Ishikawa (cell line): ENCODE results near the gene EIF3J.

ENCODE experiments used
- CEBPB ChIP-seq: IDR thresholded peaks from 2 replicates; pipeline ENCODE4 v1.6.1; 2012
- CREB1 ChIP-seq: IDR thresholded peaks from 2 replicates; pipeline ENCODE4 v1.6.1; 2012; ENCODE audit warnings: low read depth
- EGR1 ChIP-seq: IDR thresholded peaks from 2 replicates; pipeline ENCODE4 v1.6.1; 2012
- EP300 ChIP-seq: IDR thresholded peaks from 2 replicates; pipeline ENCODE4 v1.6.1; 2012; ENCODE audit warnings: borderline replicate concordance
- FOXM1 ChIP-seq: IDR thresholded peaks from 2 replicates; pipeline ENCODE4 v1.6.1; 2012; ENCODE audit warnings: low read depth, borderline replicate concordance
- MAX ChIP-seq: IDR thresholded peaks from 2 replicates; pipeline ENCODE4 v1.6.1; 2012
- NFIC ChIP-seq: IDR thresholded peaks from 2 replicates; pipeline ENCODE4 v1.6.1; 2012
- RAD21 ChIP-seq: IDR thresholded peaks from 2 replicates; pipeline ENCODE4 v1.6.1; 2012; ENCODE audit warnings: low read depth
- TAF1 ChIP-seq: IDR thresholded peaks from 2 replicates; pipeline ENCODE4 v1.6.1; 2012; ENCODE audit warnings: low read depth, mild to moderate bottlenecking
- TCF12 ChIP-seq: IDR thresholded peaks from 2 replicates; pipeline ENCODE4 v1.6.1; 2012; ENCODE audit warnings: low read depth
- TEAD4 ChIP-seq: IDR thresholded peaks from 2 replicates; pipeline ENCODE4 v1.6.1; 2012
- USF1 ChIP-seq: IDR thresholded peaks from 2 replicates; pipeline ENCODE4 v1.6.1; 2012
- YY1 ChIP-seq: IDR thresholded peaks from 2 replicates; pipeline ENCODE4 v1.6.1; 2012; ENCODE audit warnings: low read depth
- ZBTB7A ChIP-seq: IDR thresholded peaks from 2 replicates; pipeline ENCODE4 v1.6.1; 2012; ENCODE audit warnings: low read depth
- TF ChIP-seq, protein P1 (sequence below): IDR thresholded peaks from 2 replicates; pipeline ENCODE4 v1.6.1; 2012; ENCODE audit warnings: low read depth, mild to moderate bottlenecking

EIF3J gene

DNA sequence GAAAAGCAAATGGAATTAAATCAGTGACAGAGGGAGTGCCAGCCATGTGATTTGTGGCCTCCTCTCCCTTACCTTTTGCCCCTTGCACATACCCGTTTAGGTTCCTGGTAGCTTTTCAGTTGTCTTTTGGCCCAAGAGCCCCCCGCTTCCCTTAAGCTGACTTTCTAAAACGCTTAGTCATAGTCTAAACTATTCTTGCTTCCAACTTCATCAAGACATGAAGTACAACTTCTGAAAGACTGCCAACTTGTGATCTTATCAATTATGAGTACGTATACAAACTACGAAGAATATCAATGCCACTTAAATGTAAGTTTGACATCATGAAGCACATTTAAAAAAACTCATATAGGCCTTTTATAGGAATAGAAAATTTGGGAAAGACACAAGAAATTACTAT, 61.9 kb downstream of the EIF3J start:
- no peak for TF ChIP-seq MAX
- no peak for TF ChIP-seq FOXM1
- TF ChIP-seq NFIC = no peak
- no peak for TF ChIP-seq CEBPB
- TF ChIP-seq USF1 = no peak
- TF ChIP-seq TAF1 = no peak
- TF ChIP-seq, protein P1, sequence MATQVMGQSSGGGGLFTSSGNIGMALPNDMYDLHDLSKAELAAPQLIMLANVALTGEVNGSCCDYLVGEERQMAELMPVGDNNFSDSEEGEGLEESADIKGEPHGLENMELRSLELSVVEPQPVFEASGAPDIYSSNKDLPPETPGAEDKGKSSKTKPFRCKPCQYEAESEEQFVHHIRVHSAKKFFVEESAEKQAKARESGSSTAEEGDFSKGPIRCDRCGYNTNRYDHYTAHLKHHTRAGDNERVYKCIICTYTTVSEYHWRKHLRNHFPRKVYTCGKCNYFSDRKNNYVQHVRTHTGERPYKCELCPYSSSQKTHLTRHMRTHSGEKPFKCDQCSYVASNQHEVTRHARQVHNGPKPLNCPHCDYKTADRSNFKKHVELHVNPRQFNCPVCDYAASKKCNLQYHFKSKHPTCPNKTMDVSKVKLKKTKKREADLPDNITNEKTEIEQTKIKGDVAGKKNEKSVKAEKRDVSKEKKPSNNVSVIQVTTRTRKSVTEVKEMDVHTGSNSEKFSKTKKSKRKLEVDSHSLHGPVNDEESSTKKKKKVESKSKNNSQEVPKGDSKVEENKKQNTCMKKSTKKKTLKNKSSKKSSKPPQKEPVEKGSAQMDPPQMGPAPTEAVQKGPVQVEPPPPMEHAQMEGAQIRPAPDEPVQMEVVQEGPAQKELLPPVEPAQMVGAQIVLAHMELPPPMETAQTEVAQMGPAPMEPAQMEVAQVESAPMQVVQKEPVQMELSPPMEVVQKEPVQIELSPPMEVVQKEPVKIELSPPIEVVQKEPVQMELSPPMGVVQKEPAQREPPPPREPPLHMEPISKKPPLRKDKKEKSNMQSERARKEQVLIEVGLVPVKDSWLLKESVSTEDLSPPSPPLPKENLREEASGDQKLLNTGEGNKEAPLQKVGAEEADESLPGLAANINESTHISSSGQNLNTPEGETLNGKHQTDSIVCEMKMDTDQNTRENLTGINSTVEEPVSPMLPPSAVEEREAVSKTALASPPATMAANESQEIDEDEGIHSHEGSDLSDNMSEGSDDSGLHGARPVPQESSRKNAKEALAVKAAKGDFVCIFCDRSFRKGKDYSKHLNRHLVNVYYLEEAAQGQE = no peak
- no peak for TF ChIP-seq EP300
- no peak for TF ChIP-seq TEAD4
- TF ChIP-seq ZBTB7A = no peak
- TF ChIP-seq RAD21 = no peak

GRCh38 chr15:44603126-44603525, 66.2 kb downstream of the EIF3J start:
- TF ChIP-seq USF1 (no peak), TAF1 (no peak), EGR1 (no peak), ZBTB7A (no peak), YY1 (no peak), MAX (no peak), TCF12 (no peak), RAD21 (no peak), FOXM1 (no peak), CEBPB (no peak), CREB1 (no peak), EP300 (no peak)
- TF ChIP-seq, protein P1 = no peak

DNA sequence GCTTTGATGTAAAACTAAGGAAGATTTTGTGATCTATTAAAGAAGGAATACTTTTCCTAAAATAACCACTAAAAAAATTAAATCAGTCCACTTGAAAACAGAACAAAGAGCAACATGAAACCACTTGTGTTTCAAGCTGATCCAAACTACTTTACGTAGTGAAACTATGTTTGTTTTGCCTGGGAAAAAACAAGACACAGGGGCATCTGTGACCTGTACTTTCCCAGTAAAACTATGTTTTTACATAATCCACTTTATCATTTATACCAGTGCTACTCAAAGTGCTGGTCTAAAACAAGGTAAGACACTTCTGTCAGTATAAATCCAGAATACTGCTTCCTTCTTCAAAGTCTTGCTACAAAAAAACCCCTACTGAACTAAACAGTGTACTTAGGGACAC, 69.8 kb downstream of the EIF3J start:
- no peak for TF ChIP-seq YY1
- no peak for TF ChIP-seq RAD21
- TF ChIP-seq TEAD4 = no peak
- TF ChIP-seq CREB1 = no peak
- TF ChIP-seq ZBTB7A = no peak
- no peak for TF ChIP-seq USF1
- TF ChIP-seq NFIC = no peak
- TF ChIP-seq CEBPB = no peak
- TF ChIP-seq EGR1 = no peak
- no peak for TF ChIP-seq EP300
- no peak for TF ChIP-seq TAF1
- TF ChIP-seq, protein P1 = no peak
- no peak for TF ChIP-seq TCF12
- TF ChIP-seq MAX = no peak
- no peak for TF ChIP-seq FOXM1
